Prostate gland (tissue), 2 donors: ENCODE data around the gene ZCCHC17.

Experiments used
- POLR2A ChIP-seq: fragments of 450-650 bp; IDR thresholded peaks from one replicate; pipeline ENCODE4 v1.6.1; 2016; ENCODE audit warnings: antibody characterized with exemption, mild to moderate bottlenecking
- POLR2AphosphoS5 ChIP-seq: sonication (generic); formaldehyde crosslinking; IDR thresholded peaks from one replicate; pipeline ENCODE4 v1.6.1; 2017; ENCODE audit warnings: antibody characterized with exemption
- TF ChIP-seq, protein P1 (sequence below), 4 experiments: fragments of 200-600 bp in 2 of 4; fragments of 450-650 bp in 2 of 4; sonication (generic) in 2 of 4; IDR thresholded peaks; 1 replicate in 3 of 4; 2 replicates in 1 of 4; pipeline ENCODE4 v1.5.1; 2016 to 2019; ENCODE audit warnings: antibody characterized with exemption in 4 of 4, mild to moderate bottlenecking in 2 of 4, moderate library complexity in 2 of 4

DNA sequence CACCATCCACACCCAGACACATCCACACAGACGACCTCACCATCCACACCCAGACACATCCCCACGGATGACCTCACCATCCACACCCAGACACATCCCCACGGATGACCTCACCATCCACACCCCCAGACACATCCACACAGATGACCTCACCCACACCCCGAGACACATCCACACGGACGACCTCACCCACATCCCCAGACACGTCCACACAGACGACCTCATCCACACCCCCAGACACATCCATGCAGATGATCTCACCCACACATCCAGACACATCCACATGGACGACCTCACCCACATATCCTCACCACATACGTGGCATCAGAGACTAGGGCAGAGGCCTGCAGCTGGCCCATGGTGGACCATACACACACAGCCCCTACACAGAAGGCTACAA lies 90.8 kb downstream of the ZCCHC17 start:
- TF ChIP-seq, protein P1, sequence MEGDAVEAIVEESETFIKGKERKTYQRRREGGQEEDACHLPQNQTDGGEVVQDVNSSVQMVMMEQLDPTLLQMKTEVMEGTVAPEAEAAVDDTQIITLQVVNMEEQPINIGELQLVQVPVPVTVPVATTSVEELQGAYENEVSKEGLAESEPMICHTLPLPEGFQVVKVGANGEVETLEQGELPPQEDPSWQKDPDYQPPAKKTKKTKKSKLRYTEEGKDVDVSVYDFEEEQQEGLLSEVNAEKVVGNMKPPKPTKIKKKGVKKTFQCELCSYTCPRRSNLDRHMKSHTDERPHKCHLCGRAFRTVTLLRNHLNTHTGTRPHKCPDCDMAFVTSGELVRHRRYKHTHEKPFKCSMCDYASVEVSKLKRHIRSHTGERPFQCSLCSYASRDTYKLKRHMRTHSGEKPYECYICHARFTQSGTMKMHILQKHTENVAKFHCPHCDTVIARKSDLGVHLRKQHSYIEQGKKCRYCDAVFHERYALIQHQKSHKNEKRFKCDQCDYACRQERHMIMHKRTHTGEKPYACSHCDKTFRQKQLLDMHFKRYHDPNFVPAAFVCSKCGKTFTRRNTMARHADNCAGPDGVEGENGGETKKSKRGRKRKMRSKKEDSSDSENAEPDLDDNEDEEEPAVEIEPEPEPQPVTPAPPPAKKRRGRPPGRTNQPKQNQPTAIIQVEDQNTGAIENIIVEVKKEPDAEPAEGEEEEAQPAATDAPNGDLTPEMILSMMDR (IDR thresholded peaks at IDR 0.05), result no peak
- TF ChIP-seq POLR2A (no peak), POLR2AphosphoS5 (no peak)
